HG03108 (cell line): ENCODE data around the gene NCOA5.

ENCODE experiments used
- ATAC-seq: cut with Tn5 transposase; IDR thresholded peaks from one replicate; pipeline ENCODE4 v1.9.1; 2021; ENCODE audit warnings: moderate library complexity; ENCODE audit not compliant: unreplicated experiment

The NCOA5 gene

DNA sequence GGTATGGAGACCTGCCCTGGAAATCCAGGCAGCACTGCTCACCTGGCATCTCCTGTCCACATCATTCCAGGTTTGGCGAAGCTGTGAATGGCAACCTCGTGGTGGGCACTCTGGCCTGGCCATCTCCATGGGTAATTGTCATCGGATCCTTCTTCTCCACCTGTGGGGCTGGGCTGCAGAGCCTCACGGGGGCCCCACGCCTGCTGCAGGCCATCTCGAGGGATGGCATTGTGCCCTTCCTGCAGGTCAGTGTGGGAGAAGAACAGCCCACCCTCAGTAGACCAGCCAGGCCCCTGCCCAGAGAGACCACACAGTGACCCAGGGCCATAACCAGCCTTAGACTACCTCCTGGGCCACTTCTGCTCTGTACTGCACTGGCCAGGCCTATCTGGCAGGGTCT lies 44.9 kb downstream of the NCOA5 start:
- no peak for ATAC-seq

DNA sequence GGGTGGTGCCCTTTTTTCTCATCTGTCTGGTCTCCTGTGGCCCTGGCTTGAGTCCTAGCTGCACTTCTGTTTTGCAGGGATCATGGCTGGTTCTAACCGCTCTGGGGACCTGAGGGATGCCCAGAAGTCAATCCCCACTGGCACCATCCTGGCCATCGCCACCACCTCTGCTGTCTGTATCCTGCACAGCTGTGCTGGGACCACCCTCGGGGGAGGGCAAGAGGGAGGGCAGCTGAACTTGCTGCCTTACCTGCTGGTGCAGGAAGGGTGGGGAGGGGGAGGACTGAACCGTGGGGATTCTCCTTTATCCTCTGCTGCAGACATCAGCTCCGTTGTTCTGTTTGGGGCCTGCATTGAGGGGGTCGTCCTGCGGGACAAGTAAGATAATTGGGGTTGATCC lies 46.2 kb downstream of the NCOA5 start:
- ATAC-seq: no peak

DNA sequence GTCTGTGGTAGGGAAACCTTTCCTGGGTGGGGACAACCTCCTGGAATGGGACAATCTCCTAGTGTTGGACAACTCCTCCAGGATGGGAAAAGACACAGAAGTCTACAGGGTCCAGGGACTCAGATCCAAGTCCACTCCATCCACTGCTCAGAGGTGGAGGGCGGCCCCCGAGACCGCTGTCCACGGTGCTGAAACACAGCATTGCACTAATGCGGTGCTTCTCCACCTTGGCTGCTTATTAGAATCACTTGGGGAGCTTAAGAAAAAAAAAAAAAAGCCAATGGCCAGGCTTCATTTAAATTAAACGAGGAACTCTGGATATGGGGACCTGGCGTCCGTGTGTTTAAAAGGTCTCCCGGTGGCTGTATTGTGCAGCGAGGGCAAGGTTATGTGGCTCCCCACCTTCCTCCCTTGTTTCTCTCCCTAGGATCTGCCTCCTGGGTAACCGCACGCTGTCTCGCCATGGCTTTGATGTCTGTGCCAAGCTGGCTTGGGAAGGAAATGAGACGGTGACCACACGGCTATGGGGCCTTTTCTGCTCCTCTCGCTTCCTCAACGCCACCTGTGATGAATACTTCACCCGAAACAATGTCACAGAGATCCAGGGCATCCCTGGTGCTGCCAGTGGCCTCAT lies 48.7 kb downstream of the NCOA5 start:
- ATAC-seq: no peak

DNA sequence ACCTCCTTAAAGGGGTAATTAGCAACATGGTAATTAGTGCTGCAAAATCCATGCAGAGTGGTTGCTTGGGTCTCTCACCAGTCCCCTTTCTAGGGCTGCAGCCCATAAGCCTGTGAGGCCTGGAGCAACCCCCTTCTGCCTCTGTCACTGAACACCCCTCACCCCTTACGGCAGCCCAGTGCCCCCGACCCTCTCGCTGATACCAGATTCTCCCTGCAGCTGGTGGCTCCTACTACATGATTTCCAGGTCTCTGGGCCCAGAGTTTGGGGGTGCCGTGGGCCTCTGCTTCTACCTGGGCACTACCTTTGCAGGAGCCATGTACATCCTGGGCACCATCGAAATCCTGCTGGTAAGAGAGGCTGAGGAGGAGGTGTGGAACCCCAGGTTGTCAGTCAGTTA lies 52.7 kb downstream of the NCOA5 start:
- no peak for ATAC-seq

- ATAC-seq: no peak
Measured at GRCh38 chr20:46036370-46036769, 53.4 kb downstream of the NCOA5 start.

- no peak for ATAC-seq
Measured at GRCh38 chr20:46035713-46036112, 54.0 kb downstream of the NCOA5 start.

- no peak for ATAC-seq
Measured at GRCh38 chr20:46035253-46035652, 54.5 kb downstream of the NCOA5 start.

DNA sequence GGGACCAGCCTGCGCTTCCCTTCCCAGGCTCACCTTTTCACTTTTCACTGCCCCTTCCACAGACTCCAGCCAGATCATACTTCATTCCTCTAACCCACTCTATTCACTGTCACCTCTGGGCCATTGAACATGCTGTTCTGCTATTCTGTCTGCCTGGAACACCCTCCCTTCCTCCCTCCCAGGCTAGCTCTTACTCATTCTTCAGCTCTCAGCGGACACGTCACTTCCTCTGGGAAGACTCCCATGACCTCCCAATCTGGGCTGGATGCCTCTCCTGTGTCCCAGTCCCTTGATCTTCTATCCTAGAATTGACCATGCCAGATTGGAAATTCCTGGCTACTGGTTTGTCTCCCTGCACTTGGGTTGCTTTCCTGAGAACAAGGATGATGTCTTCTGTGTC lies 55.7 kb downstream of the NCOA5 start:
- no peak for ATAC-seq

GRCh38 chr20:46031701-46032254 lies 58.0 kb downstream of the NCOA5 start:
- ATAC-seq: no peak

DNA sequence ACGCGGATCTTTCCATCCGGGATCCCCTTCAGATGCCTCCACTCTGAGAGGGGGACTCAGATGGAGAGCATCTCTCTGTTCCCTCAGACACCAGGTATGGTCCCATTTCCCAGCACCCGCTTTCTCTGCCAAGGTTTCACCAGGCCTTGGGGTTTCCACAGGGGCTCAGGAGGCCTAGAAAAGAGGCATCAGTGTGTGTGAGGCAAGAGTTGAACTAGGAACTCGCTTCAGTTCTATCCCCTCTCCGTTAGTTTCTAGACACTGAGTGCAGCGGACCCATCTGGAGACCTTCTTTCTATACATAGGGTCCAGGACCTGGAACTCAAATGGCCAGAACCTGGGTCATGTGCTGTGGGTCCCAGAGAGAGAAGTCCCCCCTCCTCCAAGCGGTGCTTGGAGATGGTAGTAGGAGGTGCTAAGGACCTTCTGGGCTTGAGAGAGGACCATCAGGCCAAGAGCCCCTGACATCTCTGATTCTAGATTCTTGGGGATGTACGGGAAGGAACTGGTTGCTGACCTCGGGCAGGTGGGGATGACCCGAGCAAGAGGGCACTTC lies 58.7 kb downstream of the NCOA5 start:
- no peak for ATAC-seq

GRCh38 chr20:46030284-46031013 lies 59.3 kb downstream of the NCOA5 start:
- ATAC-seq: no peak

DNA sequence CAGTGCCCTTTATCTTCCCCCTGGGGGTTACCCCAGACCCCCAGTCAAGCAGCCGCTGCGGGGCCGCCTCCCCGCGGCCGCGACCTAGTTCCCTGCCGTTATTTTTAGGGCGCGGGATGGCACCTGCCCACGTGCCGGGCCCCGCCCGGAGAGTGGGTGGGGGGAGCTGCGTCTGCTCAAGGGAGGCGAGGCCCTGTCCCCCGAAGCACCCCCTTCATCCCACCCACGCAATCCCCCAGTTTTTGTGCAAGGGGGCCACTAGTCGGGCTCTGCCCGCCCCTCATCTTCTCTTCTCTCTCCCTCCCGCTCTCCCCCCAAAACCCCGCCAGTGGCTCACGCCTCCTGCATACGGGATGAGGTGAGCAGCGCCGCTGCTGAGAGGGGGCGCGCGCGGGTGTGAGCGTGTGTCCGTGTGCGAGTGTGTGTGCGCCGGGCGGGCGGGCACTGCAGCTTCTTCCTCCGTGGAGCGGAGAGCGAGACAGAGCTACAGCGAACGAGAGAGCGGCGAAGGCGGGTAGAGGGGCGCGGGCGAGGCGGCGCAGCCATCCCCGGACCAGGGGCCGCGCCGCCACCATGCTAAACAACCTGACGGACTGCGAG lies 60.9 kb downstream of the NCOA5 start, which contains the start of gene SLC12A5:
Gene SLC12A5 (plus strand): TSS at position 444 of the 600 bp plus-strand sequence. CDS start 130 bp downstream, at position 574.
- no peak for ATAC-seq

- no peak for ATAC-seq
Measured at GRCh38 chr20:46028110-46028509, 61.7 kb downstream of the NCOA5 start.

- no peak for ATAC-seq
Measured at GRCh38 chr20:46027245-46027853, 62.4 kb downstream of the NCOA5 start.

DNA sequence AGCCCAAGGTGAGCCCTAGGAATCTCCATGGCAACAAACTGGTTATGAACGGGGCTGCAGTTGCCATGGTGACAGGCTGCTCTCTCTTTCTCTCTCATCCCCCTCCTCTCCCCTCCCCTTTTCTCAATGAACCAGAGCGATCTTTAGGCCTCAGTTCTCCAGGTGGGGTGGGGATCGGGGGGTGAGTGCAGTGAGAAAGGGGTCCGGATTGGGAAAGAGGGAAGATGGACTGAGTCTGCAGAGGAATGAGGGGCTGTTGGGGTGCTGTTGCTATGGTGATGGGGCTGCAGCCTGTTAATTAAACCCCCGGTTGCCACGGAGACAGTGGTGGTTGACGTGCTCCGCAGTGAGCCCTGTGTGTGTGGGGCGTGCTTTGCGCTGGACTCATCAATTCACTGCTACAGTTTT lies 64.4 kb downstream of the NCOA5 start:
- ATAC-seq: no peak

GRCh38 chr20:46023999-46024398 lies 65.8 kb downstream of the NCOA5 start:
- ATAC-seq: no peak

DNA sequence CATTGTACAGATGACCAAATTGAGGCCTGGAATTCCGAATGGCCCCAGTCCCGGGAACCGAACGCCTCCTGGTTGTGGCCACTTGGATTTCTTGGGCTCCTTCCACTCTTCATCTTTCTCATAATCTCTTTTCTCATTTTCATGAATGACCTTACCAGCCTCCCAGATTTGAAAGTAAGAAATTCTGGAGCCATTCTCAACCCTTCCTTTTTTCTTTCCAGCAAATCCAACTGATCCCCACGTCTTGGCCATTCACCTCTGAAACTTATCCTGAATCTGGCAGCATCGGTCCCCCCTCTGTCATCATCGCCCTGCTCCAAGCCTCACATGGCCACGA lies 66.6 kb downstream of the NCOA5 start:
- no peak for ATAC-seq

GRCh38 chr20:46022411-46023147 lies 67.2 kb downstream of the NCOA5 start:
- ATAC-seq: no peak

DNA sequence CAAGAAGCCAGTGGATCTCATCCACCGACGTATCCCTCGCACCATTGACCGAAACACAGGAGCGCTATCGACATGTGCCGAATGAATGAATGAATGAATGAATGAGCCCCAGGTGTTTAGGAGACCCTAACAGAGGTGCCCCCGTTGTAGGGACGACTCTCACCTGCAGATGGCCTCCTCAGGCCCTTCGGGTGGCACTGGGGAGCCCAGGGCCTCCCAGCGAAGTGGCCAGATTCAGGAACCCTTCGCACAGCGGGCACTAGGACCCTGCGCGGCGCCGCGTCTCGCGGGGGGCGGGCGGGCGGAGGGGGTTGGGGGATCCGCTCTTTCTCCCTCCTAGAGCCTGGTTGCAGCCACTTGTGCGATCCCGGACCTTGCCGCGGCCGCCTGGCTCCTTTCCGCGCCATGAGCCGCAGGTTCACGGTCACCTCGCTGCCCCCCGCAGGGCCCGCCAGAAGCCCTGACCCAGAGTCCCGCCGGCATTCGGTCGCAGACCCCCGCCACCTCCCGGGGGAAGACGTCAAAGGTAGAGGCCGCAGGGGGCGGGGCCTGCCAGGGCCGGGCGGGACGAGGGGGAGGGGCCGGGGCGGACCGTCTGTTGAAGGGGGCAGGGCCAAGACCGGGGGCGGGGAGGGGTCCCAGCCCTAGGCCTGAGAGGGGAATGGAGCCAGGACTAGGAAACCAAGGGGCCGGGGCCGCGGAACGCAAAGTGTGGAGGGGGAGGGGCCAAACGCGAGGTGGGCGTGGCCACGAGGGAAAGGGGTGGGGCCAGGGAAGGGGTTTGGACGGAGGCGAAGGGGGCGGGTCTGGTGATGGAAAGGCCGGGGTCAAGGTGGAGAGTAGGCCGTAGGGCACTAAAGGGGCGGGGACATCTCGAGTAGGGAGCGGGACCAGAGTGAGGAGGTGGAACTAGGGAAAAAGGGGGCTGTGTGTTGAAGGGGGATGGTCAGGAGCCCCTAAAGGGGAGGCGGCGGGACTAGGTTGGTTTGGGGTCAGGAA lies 68.1 kb downstream of the NCOA5 start:
- no peak for ATAC-seq
